HepG2 (cell line): ENCODE data around the gene TBKBP1. TPM values are rescaled to one million over a fixed set of nuclear protein-coding genes. Genes with fewer than 3 reads are reported as not detected.

ENCODE experiments used
- ATAC-seq: fragments of 200-7000 bp; cut with Tn5 transposase; 3 replicates; pipeline ENCODE4 v1.9.1; 2020; ENCODE audit warnings: mild to moderate bottlenecking, moderate library complexity
- BruUV-seq: library from RNA; stranded (reverse); fragments of 400-500 nt; replicated peaks from 2 replicates; lab custom pipeline; 2021; lab: Mats Ljungman, UMichigan
- CTCF ChIA-PET: fragments of 300-600 bp; formaldehyde crosslinking; extraction: SDS; loops from one replicate; lab custom pipeline; 2021; ENCODE audit warnings: low total read pairs, inconsistent platforms, low intra/inter-chr PET ratio; lab: Yijun Ruan, JAX
- POLR2A ChIA-PET: fragments of 350-600 bp; sonication (Branson Sonifier 250); formaldehyde crosslinking; loops from one replicate; lab custom pipeline; 2020; ENCODE audit warnings: antibody characterized with exemption, inconsistent platforms; lab: Yijun Ruan, JAX
- DNase-seq: peaks from one replicate; pipeline ENCODE4 v3.0.0-alpha.2; 2015; ENCODE audit warnings: low spot score
- FAIRE-seq: peaks from 3 replicates; lab custom pipeline; 2011; peaks lifted over from hg19 to GRCh38; lab: Jason Lieb, UNC
- H2AFZ ChIP-seq: one replicate; pipeline ENCODE4 v1.6.1; 2011; ENCODE audit warnings: low read length, inconsistent platforms
- H3K27ac ChIP-seq: fragments of 300-600 bp; 3 replicates; pipeline ENCODE4 v1.8.0; 2011; ENCODE audit warnings: mixed run types, mild to moderate bottlenecking, mixed read lengths, low read length, inconsistent platforms; ENCODE audit not compliant: insufficient read depth; ENCODE audit errors: extremely low read length
- H3K27me3 ChIP-seq, 2 experiments: fragments of 200-600 bp in 1 of 2; 2 replicates in 1 of 2; 3 replicates in 1 of 2; pipeline versions ENCODE4 v1.6.0 to v1.8.0; 2011; ENCODE audit warnings: low read length in 2 of 2, mild to moderate bottlenecking in 2 of 2, moderate library complexity in 2 of 2, inconsistent platforms in 1 of 2; ENCODE audit not compliant: insufficient read depth in 2 of 2, control insufficient read depth in 1 of 2
- H3K36me3 ChIP-seq, 2 experiments: fragments of 200-600 bp in 1 of 2; replicated peaks in 1 of 2; 2 replicates in 1 of 2; 3 replicates in 1 of 2; pipeline versions ENCODE4 v1.5.1 to v1.8.0; 2011; ENCODE audit warnings: low read length in 2 of 2, inconsistent platforms in 1 of 2; ENCODE audit not compliant: insufficient read depth in 2 of 2, control insufficient read depth in 1 of 2
- H3K4me1 ChIP-seq: 2 replicates; pipeline ENCODE4 v1.5.1; 2012; ENCODE audit warnings: low read length, inconsistent platforms; ENCODE audit not compliant: insufficient read depth
- H3K4me2 ChIP-seq: 2 replicates; pipeline ENCODE4 v1.6.0; 2011; ENCODE audit warnings: low read depth, low read length, inconsistent platforms
- H3K4me3 ChIP-seq, 3 experiments: fragments of 200-600 bp in 1 of 3; sonication (generic), shearing (Covaris generic) in 1 of 3; replicated peaks in 1 of 3; 2 replicates each; pipeline ENCODE4 v1.5.1; 2011 to 2016; ENCODE audit warnings: low read length in 3 of 3, inconsistent platforms in 2 of 3, low read depth in 2 of 3, mild to moderate bottlenecking in 2 of 3, control low read depth in 1 of 3, mixed read lengths in 1 of 3; ENCODE audit not compliant: insufficient read depth in 1 of 3
- H3K79me2 ChIP-seq: one replicate; pipeline ENCODE4 v1.6.1; 2011; ENCODE audit warnings: low read length, inconsistent platforms; ENCODE audit not compliant: insufficient read depth
- H3K9ac ChIP-seq: 2 replicates; pipeline ENCODE4 v1.6.0; 2011; ENCODE audit warnings: mild to moderate bottlenecking, low read depth, low read length, inconsistent platforms; ENCODE audit not compliant: insufficient read depth
- H3K9me3 ChIP-seq: 2 replicates; pipeline ENCODE4 v1.5.1; 2012; ENCODE audit warnings: mild to moderate bottlenecking, low read length
- H4K20me1 ChIP-seq: 2 replicates; pipeline ENCODE4 v1.6.0; 2011; ENCODE audit warnings: inconsistent platforms, mild to moderate bottlenecking, low read length, moderate library complexity; ENCODE audit not compliant: insufficient read depth
- AGO2 ChIP-seq: fragments of 200-400 bp; formaldehyde crosslinking; optimal IDR thresholded peaks from 2 replicates; pipeline ENCODE3; 2017; ENCODE audit warnings: mild to moderate bottlenecking, low read depth, low read length, moderate library complexity
- ATF6 ChIP-seq: sonication (generic); formaldehyde crosslinking; conservative IDR thresholded peaks from 2 replicates; pipeline ENCODE4 v1.4.0; 2020; ENCODE audit warnings: missing genetic modification reagents
- ETS1 ChIP-seq: sonication (generic); formaldehyde crosslinking; IDR thresholded peaks from 2 replicates; pipeline ENCODE4 v1.4.0; 2020; ENCODE audit warnings: missing genetic modification reagents
- GABPB1 ChIP-seq: IDR thresholded peaks from 2 replicates; pipeline ENCODE4 v1.6.1; 2016; ENCODE audit warnings: mild to moderate bottlenecking, missing genetic modification reagents, moderate library complexity, missing compliant biosample characterization
- HNRNPK ChIP-seq: fragments of 200-400 bp; formaldehyde crosslinking; IDR thresholded peaks from 2 replicates; pipeline ENCODE4 v1.6.1; 2018; ENCODE audit warnings: low read length, low read depth, moderate library complexity, mild to moderate bottlenecking; ENCODE audit not compliant: poor library complexity, severe bottlenecking
- KDM4B ChIP-seq: sonication (generic); formaldehyde crosslinking; IDR thresholded peaks from 2 replicates; pipeline ENCODE4 v1.4.0; 2020; ENCODE audit warnings: missing genetic modification reagents
- MAFF ChIP-seq: IDR thresholded peaks from 2 replicates; pipeline ENCODE4 v1.6.1; 2011; ENCODE audit warnings: low read depth, low read length, improper control_type of control experiment
- MED13 ChIP-seq: sonication (generic); formaldehyde crosslinking; IDR thresholded peaks from 2 replicates; pipeline ENCODE4 v1.5.0; 2020; ENCODE audit warnings: missing genetic modification reagents
- ZNF24 ChIP-seq: fragments of 450-650 bp; IDR thresholded peaks from 2 replicates; pipeline ENCODE4 v1.6.1; 2017; ENCODE audit warnings: antibody characterized with exemption, mild to moderate bottlenecking
- ZNF260 ChIP-seq: sonication (generic); formaldehyde crosslinking; IDR thresholded peaks from 2 replicates; pipeline ENCODE4 v1.4.0; 2020; ENCODE audit warnings: missing genetic modification reagents, low read depth, mild to moderate bottlenecking, borderline replicate concordance
- ZNF550 ChIP-seq: sonication (generic); formaldehyde crosslinking; IDR thresholded peaks from 2 replicates; pipeline ENCODE4 v1.4.0; 2020; ENCODE audit warnings: mild to moderate bottlenecking, missing genetic modification reagents, borderline replicate concordance
- WGBS: methylation state at CpG from one replicate; pipeline ENCODE4 v1.1.6; 2017; ENCODE audit warnings: low lambda C conversion rate; 5-methylcytosine and 5-hydroxymethylcytosine counted together
- in situ Hi-C: cut with HindIII; loops from 2 replicates; pipeline ENCODE4 v1.10.0; 2017; ENCODE audit warnings: low pct_unique_long_range_greater_than_20kb; ENCODE audit not compliant: extremely low pct_ligation_motif_present
- intact Hi-C: fragments of 100-400 bp; cut with micrococcal nuclease; formaldehyde crosslinking; loops from one replicate; pipeline ENCODE4 v1.10.0; 2022; ENCODE audit not compliant: unreplicated experiment
- polyA plus RNA-seq, 8 experiments: library from polyadenylated mRNA; depleted of rRNA in 3 of 8; stranded (reverse) in 7 of 8; unstranded in 1 of 8; fragments of >200 nt; fragmentation: Illumina TruSeq in 4 of 8; extraction: Trizol in 4 of 8; gene quantifications; 2 replicates each; pipeline versions ENCODE4 v1.2.1 to v1.2.3, GENCODE V29; 2011 to 2016; ENCODE audit warnings: low read depth in 4 of 8, missing spikeins in 1 of 8, mixed read lengths in 1 of 8; ENCODE audit not compliant: insufficient read depth in 1 of 8
- total RNA-seq, 5 experiments: library from RNA; depleted of rRNA; stranded (reverse); fragments of >200 nt; fragmentation: Illumina TruSeq; extraction: Trizol; gene quantifications; 2 replicates each; pipeline ENCODE4 v1.2.3, GENCODE V29; 2016; ENCODE audit warnings: low read depth in 1 of 5
- TF ChIP-seq, protein P1 (sequence below): sonication (generic); formaldehyde crosslinking; IDR thresholded peaks from 2 replicates; pipeline ENCODE4 v1.5.1; 2020; ENCODE audit warnings: missing genetic modification reagents, mild to moderate bottlenecking, borderline replicate concordance
- TF ChIP-seq, protein P2 (sequence below): sonication (generic); formaldehyde crosslinking; IDR thresholded peaks from 2 replicates; pipeline ENCODE4 v1.4.0; 2020; ENCODE audit warnings: missing genetic modification reagents, mild to moderate bottlenecking, borderline replicate concordance
- TF ChIP-seq, protein P3 (sequence below): sonication (generic); formaldehyde crosslinking; IDR thresholded peaks from 2 replicates; pipeline ENCODE4 v1.4.0; 2020; ENCODE audit warnings: mild to moderate bottlenecking, missing genetic modification reagents

TBKBP1 gene
- total and polyA plus RNA-seq, 2 of the 13 experiments (the other 11 are each of a cell fraction or from before 2014, with no cell fraction given), result 2.6 to 7.0 TPM

DNA sequence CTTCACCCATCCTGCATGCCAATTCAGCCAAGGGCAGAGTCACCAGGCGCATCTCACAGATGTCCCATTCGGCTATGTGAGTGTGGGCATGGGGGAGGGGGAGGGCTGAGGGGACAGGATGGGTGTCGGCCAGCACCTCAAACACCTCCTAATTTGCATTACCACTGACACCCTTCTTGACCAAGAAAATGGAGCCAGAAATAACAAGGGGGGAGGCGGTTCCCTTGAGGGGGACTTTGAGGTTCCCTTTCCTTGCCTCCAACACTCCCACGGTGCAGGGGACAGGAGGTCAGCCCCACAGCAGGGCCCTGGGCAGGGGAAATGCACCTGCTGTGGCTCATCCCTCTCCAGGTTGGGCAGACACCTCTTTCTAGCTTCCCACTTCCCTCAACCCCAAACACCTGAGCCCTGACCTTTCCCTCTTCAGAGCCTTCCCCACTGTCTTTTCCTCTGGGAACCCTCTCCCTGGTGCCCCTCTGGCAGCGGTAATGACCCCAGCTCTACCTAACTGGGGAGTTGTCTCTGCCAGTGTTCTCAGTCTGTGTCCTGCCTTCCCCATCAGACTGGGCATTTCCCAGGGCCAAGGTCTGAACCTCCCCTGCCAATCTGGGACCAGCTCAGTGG is 20.9 kb downstream of the TBKBP1 start:
- WGBS, result 31% methylated on average over 6 of the region's 6 CpGs
- H3K36me3 ChIP-seq, result no peaks in the 10 kb centered on the region
- no TSS peak for BruUV-seq
- ChIA-PET POLR2A (no interaction called here), CTCF (no interaction called here)
- no peak overlapping the region for H3K27ac ChIP-seq
- no peak for ATAC-seq
- FAIRE-seq, result no peak
- no peaks in the 10 kb centered on the region for H3K79me2 ChIP-seq
- in situ Hi-C loops, result no loop called here
- peaks cover 16% of the 10 kb centered on the region for H3K4me1 ChIP-seq
- H3K9ac ChIP-seq, result no peak overlapping the region
- H4K20me1 ChIP-seq, result no peaks in the 10 kb centered on the region
- no peaks in the 10 kb centered on the region for H3K9me3 ChIP-seq
- DNase-seq, result no peak
- no peak overlapping the region for H3K4me2 ChIP-seq
- no peak overlapping the region for H3K4me3 ChIP-seq
- H3K27me3 ChIP-seq, result peaks cover 7 to 62% of the 10 kb centered on the region in 2 experiments
- intact Hi-C loops, result no loop called here
- H2AFZ ChIP-seq, result no peak overlapping the region
- TF ChIP-seq ETS1 (CRISPR knock-in tag) (no peak), ZNF24 (no peak), GABPB1 (CRISPR knock-in tag) (no peak), ATF6 (CRISPR knock-in tag) (no peak), MED13 (CRISPR knock-in tag) (no peak), KDM4B (CRISPR knock-in tag) (no peak), MAFF (no peak), ZNF550 (CRISPR knock-in tag) (no peak), AGO2 (no peak), HNRNPK (no peak), ZNF260 (CRISPR knock-in tag) (no peak)
- TF ChIP-seq, protein P1, sequence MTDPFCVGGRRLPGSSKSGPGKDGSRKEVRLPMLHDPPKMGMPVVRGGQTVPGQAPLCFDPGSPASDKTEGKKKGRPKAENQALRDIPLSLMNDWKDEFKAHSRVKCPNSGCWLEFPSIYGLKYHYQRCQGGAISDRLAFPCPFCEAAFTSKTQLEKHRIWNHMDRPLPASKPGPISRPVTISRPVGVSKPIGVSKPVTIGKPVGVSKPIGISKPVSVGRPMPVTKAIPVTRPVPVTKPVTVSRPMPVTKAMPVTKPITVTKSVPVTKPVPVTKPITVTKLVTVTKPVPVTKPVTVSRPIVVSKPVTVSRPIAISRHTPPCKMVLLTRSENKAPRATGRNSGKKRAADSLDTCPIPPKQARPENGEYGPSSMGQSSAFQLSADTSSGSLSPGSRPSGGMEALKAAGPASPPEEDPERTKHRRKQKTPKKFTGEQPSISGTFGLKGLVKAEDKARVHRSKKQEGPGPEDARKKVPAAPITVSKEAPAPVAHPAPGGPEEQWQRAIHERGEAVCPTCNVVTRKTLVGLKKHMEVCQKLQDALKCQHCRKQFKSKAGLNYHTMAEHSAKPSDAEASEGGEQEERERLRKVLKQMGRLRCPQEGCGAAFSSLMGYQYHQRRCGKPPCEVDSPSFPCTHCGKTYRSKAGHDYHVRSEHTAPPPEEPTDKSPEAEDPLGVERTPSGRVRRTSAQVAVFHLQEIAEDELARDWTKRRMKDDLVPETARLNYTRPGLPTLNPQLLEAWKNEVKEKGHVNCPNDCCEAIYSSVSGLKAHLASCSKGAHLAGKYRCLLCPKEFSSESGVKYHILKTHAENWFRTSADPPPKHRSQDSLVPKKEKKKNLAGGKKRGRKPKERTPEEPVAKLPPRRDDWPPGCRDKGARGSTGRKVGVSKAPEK (CRISPR knock-in tag), result no peak
- TF ChIP-seq, protein P2, sequence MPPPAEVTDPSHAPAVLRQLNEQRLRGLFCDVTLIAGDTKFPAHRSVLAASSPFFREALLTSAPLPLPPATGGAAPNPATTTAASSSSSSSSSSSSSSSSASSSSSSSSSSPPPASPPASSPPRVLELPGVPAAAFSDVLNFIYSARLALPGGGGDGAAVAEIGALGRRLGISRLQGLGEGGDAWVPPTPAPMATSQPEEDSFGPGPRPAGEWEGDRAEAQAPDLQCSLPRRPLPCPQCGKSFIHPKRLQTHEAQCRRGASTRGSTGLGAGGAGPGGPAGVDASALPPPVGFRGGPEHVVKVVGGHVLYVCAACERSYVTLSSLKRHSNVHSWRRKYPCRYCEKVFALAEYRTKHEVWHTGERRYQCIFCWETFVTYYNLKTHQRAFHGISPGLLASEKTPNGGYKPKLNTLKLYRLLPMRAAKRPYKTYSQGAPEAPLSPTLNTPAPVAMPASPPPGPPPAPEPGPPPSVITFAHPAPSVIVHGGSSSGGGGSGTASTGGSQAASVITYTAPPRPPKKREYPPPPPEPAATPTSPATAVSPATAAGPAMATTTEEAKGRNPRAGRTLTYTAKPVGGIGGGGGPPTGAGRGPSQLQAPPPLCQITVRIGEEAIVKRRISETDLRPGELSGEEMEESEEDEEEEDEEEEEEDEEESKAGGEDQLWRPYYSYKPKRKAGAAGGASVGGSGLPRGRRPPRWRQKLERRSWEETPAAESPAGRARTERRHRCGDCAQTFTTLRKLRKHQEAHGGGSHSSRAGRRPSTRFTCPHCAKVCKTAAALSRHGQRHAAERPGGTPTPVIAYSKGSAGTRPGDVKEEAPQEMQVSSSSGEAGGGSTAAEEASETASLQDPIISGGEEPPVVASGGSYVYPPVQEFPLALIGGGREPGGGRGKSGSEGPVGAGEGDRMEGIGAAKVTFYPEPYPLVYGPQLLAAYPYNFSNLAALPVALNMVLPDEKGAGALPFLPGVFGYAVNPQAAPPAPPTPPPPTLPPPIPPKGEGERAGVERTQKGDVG (CRISPR knock-in tag), result no peak
- TF ChIP-seq, protein P3, sequence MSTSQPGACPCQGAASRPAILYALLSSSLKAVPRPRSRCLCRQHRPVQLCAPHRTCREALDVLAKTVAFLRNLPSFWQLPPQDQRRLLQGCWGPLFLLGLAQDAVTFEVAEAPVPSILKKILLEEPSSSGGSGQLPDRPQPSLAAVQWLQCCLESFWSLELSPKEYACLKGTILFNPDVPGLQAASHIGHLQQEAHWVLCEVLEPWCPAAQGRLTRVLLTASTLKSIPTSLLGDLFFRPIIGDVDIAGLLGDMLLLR (CRISPR knock-in tag), result no peak
